NCI-H446 (cell line): Measurements from ENCODE around the gene LGR4.
"Not testable (repeated sequence)": the region's sequence is repeated elsewhere in the genome, so short reads cannot be mapped to it uniquely, and the experiment has no call there.

Experiments
- DNase-seq, 2 experiments: peaks; one replicate each; lab custom pipeline; 2025; lab: John Stamatoyannopoulos, UW

Gene LGR4, protein sequence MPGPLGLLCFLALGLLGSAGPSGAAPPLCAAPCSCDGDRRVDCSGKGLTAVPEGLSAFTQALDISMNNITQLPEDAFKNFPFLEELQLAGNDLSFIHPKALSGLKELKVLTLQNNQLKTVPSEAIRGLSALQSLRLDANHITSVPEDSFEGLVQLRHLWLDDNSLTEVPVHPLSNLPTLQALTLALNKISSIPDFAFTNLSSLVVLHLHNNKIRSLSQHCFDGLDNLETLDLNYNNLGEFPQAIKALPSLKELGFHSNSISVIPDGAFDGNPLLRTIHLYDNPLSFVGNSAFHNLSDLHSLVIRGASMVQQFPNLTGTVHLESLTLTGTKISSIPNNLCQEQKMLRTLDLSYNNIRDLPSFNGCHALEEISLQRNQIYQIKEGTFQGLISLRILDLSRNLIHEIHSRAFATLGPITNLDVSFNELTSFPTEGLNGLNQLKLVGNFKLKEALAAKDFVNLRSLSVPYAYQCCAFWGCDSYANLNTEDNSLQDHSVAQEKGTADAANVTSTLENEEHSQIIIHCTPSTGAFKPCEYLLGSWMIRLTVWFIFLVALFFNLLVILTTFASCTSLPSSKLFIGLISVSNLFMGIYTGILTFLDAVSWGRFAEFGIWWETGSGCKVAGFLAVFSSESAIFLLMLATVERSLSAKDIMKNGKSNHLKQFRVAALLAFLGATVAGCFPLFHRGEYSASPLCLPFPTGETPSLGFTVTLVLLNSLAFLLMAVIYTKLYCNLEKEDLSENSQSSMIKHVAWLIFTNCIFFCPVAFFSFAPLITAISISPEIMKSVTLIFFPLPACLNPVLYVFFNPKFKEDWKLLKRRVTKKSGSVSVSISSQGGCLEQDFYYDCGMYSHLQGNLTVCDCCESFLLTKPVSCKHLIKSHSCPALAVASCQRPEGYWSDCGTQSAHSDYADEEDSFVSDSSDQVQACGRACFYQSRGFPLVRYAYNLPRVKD

GRCh38 chr11:27472398-27473016, at the start of gene LGR4:
TSS of gene LGR4 (minus strand) at chr11:27472790. CDS start at chr11:27472302, 488 bp downstream.
- DNase-seq, result peak; percentile 89 to 97

GRCh38 chr11:27520226-27520625, 47.6 kb upstream of the LGR4 start:
- DNase-seq, result no peak

GRCh38 chr11:27518518-27518917, 45.9 kb upstream of the LGR4 start:
- DNase-seq, result no peak

- not testable (repeated sequence) for DNase-seq
Observed at GRCh38 chr11:27517490-27517889, 44.9 kb upstream of the LGR4 start.

DNA sequence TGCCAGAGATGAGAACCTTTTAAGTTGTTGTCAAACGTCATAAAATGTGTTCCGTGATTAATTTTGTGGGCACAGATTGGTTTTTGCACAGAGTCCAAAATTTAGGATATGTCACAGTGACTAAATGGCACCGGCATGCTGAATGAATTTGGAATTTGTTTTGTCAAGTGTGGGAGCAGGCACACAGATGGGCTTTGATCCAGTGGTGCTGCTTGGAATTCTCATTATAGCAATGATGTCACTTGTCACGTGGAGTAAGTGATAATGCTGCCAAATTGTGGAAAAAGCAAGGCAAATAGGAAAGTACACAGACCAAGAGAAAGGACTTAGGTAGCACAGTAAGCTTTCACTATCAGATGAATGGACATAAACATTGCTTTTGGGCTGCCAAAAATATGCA, 42.0 kb upstream of the LGR4 start:
- peak; percentile 71 to 81 for DNase-seq

GRCh38 chr11:27514076-27514475, 41.5 kb upstream of the LGR4 start:
- DNase-seq, result peak; percentile 41 to 75

- DNase-seq, result no peak
Observed at GRCh38 chr11:27513389-27513788, 40.8 kb upstream of the LGR4 start.

DNA sequence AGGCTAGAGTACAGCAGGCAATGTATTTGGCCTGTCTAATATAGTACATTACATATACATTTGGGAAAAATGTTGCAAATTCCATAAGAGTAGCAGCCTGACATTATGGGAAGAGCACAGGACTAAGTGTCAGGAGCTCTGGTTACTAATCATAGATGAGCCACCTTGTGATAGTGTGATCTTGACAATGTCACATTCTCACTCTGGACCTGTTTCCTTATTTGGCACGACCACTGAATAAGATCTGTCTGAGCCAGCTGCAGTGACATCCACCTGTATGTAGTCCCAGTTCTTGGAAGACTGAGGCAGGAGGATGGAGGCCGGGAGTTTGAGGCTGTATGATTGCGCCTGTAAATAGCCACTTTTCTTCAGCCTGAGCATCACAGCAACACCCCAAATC, 39.6 kb upstream of the LGR4 start:
- DNase-seq, result no peak

GRCh38 chr11:27509908-27510307, 37.3 kb upstream of the LGR4 start:
- no peak for DNase-seq

- no peak for DNase-seq
Observed at GRCh38 chr11:27507557-27508322, 35.1 kb upstream of the LGR4 start.

GRCh38 chr11:27506200-27507182, 33.9 kb upstream of the LGR4 start, which contains the start of gene LIN7C:
TSS of gene LIN7C (minus strand) at chr11:27506769. CDS start at chr11:27506752, 17 bp downstream.
- peak; percentile 95 to 97 for DNase-seq

DNA sequence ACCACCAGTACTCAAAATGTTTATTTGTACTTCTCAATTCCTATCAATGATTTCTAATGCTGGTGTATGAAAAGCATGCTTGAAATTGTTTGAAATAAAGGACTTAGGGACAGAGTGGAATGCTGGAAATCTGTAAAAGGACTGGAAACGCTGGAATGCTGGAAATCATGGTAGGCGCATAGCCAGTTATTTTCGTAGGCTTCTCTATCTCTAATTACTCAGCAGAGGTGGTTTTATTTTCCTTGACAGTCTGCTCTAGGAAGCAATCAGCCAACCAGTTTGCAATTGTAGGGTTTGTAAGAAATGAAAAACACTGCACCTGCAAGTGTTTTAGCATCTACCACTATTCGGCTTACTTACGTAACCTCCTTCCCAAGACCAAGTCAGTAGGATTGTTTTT, 33.2 kb upstream of the LGR4 start:
- no peak for DNase-seq

DNA sequence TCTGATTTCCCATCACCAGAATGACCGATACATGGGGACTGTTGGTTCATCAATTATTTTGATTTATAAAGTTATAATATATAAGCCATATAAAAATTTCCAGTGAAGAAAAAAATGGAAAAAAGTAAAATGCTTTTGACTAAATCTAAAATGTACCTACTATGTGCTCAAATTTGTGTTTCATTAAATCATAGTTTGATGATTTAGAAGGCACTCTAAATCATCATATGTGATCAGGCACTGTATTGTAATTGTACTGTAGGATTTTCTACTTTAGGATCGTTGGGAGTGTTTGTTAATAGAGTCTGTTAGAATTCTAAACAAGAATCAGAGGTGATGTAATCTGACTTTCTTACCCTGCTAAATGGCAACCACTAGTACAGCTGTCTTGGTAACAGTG, 31.6 kb upstream of the LGR4 start:
- no peak for DNase-seq

DNA sequence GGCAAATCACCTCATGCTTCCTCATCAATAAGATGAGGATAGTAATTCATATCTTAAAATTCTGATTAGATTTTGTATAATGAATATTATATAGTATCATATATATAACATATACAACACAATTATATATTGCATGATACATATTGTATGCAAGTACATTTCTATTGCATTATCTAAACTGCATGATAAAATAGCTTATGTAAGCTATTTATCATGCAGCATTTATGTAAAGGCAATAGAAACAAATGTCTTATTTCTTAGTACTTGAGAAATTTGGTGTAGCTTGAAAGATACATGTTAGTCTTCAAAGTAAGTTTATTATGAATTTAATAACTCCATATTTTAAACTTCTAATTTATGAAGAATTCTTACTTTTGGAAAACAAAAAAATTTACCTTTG, 28.5 kb upstream of the LGR4 start:
- DNase-seq, result no peak

- no peak for DNase-seq
Observed at GRCh38 chr11:27497911-27498310, 25.3 kb upstream of the LGR4 start.

- DNase-seq, result peak in 1 of 2 experiments; percentile 43
Observed at GRCh38 chr11:27497284-27497866, 24.8 kb upstream of the LGR4 start.

DNA sequence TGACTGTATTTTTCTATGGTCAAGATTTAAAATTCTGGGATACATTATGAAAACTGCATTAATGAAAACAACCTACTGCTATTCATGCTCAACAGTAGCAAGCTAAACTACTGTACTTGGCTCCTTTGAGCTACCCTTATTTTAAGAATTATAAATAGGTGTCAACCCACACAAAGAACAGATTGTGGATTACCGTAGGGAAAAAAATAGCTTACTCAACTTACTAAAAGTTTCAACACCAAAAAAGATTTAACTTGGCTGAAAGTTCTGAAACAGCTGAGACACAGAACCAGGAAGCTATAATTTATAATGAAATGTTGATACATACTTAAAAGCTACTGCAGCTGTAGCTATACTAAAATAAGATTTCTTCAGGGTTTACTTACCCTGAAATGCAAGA, 23.9 kb upstream of the LGR4 start:
- DNase-seq, result no peak

- DNase-seq, result no peak
Observed at GRCh38 chr11:27495710-27496300, 23.2 kb upstream of the LGR4 start.

DNA sequence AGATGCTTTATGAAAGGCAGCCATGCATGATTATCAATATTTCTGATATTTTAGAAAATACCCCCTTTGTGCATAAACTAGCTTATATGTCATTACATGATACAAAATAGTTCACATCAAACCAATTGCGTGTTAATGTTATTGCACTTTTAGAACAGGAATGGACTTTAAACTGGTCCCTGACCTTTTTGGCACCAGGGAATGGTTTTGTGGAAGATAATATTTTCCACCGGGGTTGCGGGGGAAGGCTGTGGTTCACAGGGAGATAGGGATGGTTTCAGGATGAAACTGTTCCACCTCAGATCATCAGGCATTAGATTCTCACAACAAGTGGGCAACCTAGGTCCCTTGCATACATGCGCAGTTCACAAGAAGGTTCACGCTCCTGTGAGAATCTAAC, 16.5 kb upstream of the LGR4 start:
- DNase-seq, result no peak

DNA sequence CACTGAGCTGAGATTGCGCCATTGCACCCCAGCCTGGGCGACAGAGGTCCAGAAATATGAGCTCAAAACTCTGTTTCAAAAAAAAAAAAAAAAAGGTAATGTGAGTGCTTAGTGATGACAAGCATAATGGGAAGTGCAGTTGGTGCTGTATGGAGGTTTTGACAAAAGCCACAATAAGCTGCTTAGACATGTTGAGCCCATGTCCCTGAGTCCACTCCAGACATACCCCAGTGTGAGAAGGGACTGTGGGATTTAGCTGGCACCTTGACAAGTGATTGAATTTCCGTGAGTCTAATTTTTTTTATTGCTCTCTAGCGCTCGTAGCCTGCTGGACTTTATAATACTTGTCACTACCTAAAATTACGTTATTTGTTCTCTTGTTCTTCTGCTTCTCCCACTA, 15.1 kb upstream of the LGR4 start:
- DNase-seq, result no peak
